Dermis microvascular lymphatic vessel endothelial cell (primary cell): Measurements from ENCODE around the gene ANKLE1. TPM values are rescaled to one million over a fixed set of nuclear protein-coding genes. Genes with fewer than 3 reads are reported as not detected.
A peak's percentile ranks its signal among the peaks of the same experiment; 100 is the strongest.
"Not testable (repeated sequence)": the region's sequence is repeated elsewhere in the genome, so short reads cannot be mapped to it uniquely, and the experiment has no call there.

Source experiments
- DNase-seq, 2 donors: peaks; one replicate each; pipeline versions ENCODE4 v3.0.0 to v3.0.0-alpha.2; 2010; ENCODE audit warnings: low read depth in 2 of 2
- total RNA-seq: library from RNA; depleted of rRNA; stranded (reverse); fragments of >200 nt; gene quantifications from 2 replicates; pipeline ENCODE4 v1.2.1, GENCODE V29; 2014

Gene ANKLE1
- total RNA-seq, 1 donor from 2014 or later = 0.51 TPM

GRCh38 chr19:17246681-17247425 lies 34.8 kb upstream of the ANKLE1 start:
- no peak for DNase-seq

- DNase-seq = no peak
These were observed 33.5 kb upstream of the ANKLE1 start for GRCh38 chr19:17248011-17248776.

GRCh38 chr19:17249887-17250548 lies 31.7 kb upstream of the ANKLE1 start:
- no peak for DNase-seq

DNA sequence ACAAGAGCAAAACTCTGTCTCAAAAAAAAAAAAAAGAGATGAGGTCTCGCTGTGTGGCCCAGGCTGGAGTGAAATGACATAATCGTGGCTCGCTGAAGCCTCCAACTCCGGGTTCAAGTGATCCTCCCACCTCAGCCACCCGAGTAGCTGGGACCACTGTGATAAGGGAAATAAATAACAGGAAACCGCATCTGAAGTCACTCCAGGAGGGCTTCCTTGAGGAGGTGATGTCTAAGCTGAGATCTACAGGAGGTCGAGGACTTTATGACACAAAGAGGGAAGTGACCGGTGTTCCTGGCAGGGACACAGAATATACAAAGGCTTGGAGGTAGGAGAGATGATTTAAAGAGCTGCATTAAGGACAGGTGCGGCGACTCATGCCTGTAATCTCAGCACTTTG lies 27.1 kb upstream of the ANKLE1 start:
- no peak for DNase-seq

DNA sequence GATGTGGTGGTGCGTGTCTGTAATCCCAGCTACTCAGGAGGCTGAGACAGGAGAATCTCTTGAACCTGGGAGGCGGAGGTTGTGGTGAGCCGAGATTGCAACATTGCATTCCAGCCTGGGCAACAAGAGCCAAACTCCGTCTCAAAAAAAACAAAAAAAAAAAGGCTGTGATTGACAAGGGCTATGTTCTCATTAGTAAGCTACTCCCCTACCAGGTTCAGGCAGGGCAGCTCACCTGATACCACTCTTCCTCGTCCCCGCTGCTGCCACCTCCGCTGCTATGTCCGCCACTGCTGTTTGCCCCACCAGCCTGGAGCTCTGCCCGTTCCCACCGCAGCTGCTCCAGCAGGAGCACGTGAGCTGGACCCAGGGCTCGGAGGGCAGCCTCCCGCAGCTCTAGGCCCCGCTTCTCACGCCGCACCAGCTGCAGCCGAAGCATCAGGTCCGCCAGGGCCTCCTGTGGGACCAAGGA lies 26.5 kb upstream of the ANKLE1 start:
- DNase-seq = no peak

GRCh38 chr19:17256130-17256529 lies 25.6 kb upstream of the ANKLE1 start:
- DNase-seq = no peak

GRCh38 chr19:17259118-17259780 lies 22.5 kb upstream of the ANKLE1 start:
- DNase-seq = no peak

DNA sequence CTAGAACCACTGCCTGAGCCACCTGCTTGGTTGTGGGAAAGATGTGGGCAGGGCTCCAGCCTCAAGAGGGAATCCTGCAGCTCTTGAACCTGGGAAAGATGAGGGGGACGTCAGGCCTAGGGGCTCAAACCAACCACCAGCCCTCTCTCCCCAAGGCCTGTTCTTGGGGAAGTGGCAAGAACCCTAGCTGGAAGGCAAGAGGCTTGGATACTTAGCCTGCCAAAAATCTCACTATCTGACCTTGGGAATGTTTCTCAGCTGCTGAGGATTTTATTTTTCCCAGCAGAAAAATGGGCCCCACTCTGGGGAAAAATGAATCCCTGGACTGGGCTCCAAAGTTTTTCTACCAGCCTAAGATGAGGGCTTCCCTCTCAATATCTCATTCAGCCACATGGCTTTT lies 21.8 kb upstream of the ANKLE1 start:
- no peak for DNase-seq

DNA sequence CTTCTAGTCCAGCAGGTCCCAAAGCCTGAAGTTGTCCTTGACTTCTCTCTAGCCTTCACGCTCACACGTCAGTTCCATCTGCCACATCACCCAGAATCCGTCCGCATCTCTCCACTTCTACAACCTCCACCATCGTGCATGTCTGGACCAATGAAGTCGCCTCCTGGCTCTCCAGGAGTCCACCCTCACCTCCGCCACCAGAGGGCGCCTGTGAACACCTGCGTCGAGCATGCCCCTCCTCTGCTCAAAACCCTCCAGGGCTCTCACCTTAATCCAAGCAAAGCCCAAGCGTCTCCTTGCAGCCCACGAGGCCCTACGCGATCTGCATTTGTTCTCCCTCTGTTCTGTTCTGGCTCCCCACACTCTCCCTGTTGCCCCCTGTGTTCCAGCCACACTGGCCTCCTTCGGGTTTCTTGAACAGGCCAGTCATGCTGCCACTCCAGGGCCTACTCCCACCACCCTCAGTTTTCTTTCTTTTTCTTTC lies 20.8 kb upstream of the ANKLE1 start:
- DNase-seq = peak; percentile 57 to 79

DNA sequence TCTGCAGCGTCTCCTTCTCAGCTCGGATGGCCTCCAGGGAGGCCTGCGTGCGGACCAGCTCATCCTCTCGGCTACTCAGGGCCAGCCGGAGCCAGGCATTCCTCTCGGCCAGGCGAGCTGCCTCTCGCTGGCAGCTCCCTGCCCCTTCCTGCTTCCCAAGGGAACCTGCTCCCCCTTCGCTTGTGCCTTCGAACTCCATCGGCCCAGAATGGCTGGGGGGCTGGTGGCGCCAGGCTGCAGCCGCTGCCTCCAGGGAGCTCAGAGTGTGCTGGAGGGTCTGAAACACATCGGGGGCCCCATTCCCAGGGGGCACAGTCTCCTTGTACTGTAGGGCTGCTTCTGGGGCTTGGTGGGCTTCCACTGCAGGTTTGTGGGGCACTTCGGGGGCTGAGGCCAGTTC lies 19.1 kb upstream of the ANKLE1 start:
- peak in 1 of 2 donors; percentile 10 for DNase-seq

GRCh38 chr19:17263712-17264640 lies 17.7 kb upstream of the ANKLE1 start:
- DNase-seq = peak in 1 of 2 donors; percentile 11

- peak; percentile 90 to 93 for DNase-seq
These were observed 17.1 kb upstream of the ANKLE1 start, which contains the start of gene USHBP1 for GRCh38 chr19:17264641-17264979. Gene USHBP1, minus strand, starts transcription at chr19:17264745. Its CDS starts 446 bp downstream, at chr19:17264299.

- DNase-seq = no peak
These were observed 15.7 kb upstream of the ANKLE1 start for GRCh38 chr19:17266026-17266425.

- no peak for DNase-seq
These were observed 15.1 kb upstream of the ANKLE1 start for GRCh38 chr19:17266589-17266974.

GRCh38 chr19:17266975-17267788 lies 14.5 kb upstream of the ANKLE1 start, which contains the start of gene BABAM1:
Gene BABAM1, plus strand, starts transcription at chr19:17267443. Its CDS starts 1,364 bp downstream, at chr19:17268807.
- DNase-seq = peak; percentile 100

- no peak for DNase-seq
These were observed 12.9 kb upstream of the ANKLE1 start for GRCh38 chr19:17268754-17269153.

- not testable (repeated sequence) for DNase-seq
These were observed 6.8 kb upstream of the ANKLE1 start for GRCh38 chr19:17274892-17275291.

- no peak for DNase-seq
These were observed 6.1 kb upstream of the ANKLE1 start for GRCh38 chr19:17275441-17276175.

- no peak for DNase-seq
These were observed 2.3 kb upstream of the ANKLE1 start for GRCh38 chr19:17279436-17279835.
